PFSK-1 (cell line): Measurements from ENCODE around the gene ZNF581.

ENCODE experiments used
- POLR2AphosphoS5 ChIP-seq: IDR thresholded peaks from 2 replicates; pipeline ENCODE4 v1.6.1; 2012; ENCODE audit warnings: low read depth, mild to moderate bottlenecking, control low read depth, low read length, moderate library complexity
- REST ChIP-seq, 2 experiments: IDR thresholded peaks; 2 replicates each; pipeline versions ENCODE4 v1.6.1 to v1.8.0; 2011 to 2012; ENCODE audit warnings: low read depth in 2 of 2, low read length in 2 of 2, control low read depth in 1 of 2, inconsistent platforms in 1 of 2, mild to moderate bottlenecking in 1 of 2, moderate library complexity in 1 of 2; ENCODE audit not compliant: insufficient read depth in 1 of 2
- TAF1 ChIP-seq: IDR thresholded peaks from 2 replicates; pipeline ENCODE4 v1.6.1; 2012; ENCODE audit warnings: low read length, control low read depth, borderline replicate concordance; ENCODE audit not compliant: insufficient read depth

- no peak for TF ChIP-seq POLR2AphosphoS5
- TF ChIP-seq REST (IDR thresholded peaks at IDR 0.05; ENCODE audit: insufficient read depth in 1 of 2, low read depth in 2 of 2, low read length in 2 of 2), result no peak
- TF ChIP-seq TAF1, result no peak
Observed at GRCh38 chr19:55679343-55680257, 36.2 kb downstream of the ZNF581 start.
